Measurements from ENCODE around the gene MT3.

DNA sequence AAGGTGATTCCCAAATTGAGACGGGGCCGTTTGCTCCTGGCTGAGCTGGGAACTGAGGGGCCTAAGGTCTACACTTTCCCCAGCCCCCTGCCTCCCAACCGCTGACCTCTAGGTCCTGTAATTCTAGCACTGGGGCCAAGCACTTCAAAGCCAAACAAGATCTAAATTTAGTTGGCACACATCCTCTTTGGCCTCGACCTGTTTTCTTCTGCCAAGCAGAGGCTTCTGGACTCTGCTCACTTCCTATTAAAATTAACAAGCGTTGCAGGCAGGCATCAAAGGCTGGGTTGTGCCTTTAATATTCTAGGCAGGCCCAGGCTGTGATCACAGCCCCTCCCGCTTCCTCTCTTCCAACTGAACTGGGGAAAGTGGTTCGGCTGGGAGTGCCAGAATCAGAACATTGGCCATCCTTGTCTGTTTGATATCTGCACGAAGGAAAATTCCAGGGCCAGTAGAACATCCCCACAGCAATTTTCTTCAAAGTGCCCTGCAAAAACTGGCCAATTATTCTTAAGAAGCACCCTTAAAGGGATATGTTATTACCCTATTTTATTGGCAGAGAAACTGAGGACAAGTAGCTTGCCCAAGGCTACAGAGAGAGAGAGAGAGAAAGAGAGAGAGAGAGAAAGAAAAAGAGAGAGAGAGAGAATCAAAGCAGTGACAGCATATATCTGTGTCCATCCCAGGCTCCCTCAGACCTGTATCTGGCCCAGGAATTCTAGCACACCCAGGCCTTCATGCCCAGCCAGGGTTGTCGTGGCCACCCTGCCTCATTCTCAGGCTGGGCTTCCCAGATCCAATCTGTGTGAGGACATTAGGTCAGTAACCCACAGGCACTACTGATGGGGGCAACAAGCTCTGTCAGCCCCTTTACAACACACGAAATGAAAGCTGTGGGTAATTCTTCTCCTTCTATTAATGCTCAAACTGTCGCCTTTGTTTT lies 37.3 kb upstream of the MT3 start:
- TF ChIP-seq, protein P1, sequence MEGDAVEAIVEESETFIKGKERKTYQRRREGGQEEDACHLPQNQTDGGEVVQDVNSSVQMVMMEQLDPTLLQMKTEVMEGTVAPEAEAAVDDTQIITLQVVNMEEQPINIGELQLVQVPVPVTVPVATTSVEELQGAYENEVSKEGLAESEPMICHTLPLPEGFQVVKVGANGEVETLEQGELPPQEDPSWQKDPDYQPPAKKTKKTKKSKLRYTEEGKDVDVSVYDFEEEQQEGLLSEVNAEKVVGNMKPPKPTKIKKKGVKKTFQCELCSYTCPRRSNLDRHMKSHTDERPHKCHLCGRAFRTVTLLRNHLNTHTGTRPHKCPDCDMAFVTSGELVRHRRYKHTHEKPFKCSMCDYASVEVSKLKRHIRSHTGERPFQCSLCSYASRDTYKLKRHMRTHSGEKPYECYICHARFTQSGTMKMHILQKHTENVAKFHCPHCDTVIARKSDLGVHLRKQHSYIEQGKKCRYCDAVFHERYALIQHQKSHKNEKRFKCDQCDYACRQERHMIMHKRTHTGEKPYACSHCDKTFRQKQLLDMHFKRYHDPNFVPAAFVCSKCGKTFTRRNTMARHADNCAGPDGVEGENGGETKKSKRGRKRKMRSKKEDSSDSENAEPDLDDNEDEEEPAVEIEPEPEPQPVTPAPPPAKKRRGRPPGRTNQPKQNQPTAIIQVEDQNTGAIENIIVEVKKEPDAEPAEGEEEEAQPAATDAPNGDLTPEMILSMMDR (IDR thresholded peaks at IDR 0.05) = no peak
- no peak for TF ChIP-seq POLR2A (IDR thresholded peaks at IDR 0.05)

All from lower leg skin (tissue), 3 donors.